GM18517 (cell line): ENCODE results near the gene ZNF555.
A peak's percentile ranks its signal among the peaks of the same experiment; 100 is the strongest.
"Not testable (repeated sequence)": the region's sequence is repeated elsewhere in the genome, so short reads cannot be mapped to it uniquely, and the experiment has no call there.

ENCODE experiments used
- ATAC-seq: cut with Tn5 transposase; IDR thresholded peaks from one replicate; pipeline ENCODE4 v1.9.1; 2021; ENCODE audit warnings: mild to moderate bottlenecking, moderate library complexity; ENCODE audit not compliant: unreplicated experiment

ZNF555 gene

GRCh38 chr19:2806736-2807378 is 34.4 kb upstream of the ZNF555 start:
- no peak for ATAC-seq

- no peak for ATAC-seq
Observed at GRCh38 chr19:2807379-2808128, 33.7 kb upstream of the ZNF555 start.

- no peak for ATAC-seq
Observed at GRCh38 chr19:2808129-2808941, 32.9 kb upstream of the ZNF555 start.

GRCh38 chr19:2809387-2810140 is 31.7 kb upstream of the ZNF555 start:
- ATAC-seq: no peak

GRCh38 chr19:2810141-2811091 is 30.9 kb upstream of the ZNF555 start:
- no peak for ATAC-seq

- ATAC-seq: no peak
Observed at GRCh38 chr19:2811221-2811722, 30.0 kb upstream of the ZNF555 start.

GRCh38 chr19:2811735-2812413 is 29.4 kb upstream of the ZNF555 start:
- no peak for ATAC-seq

- ATAC-seq: no peak
Observed at GRCh38 chr19:2812414-2813234, 28.7 kb upstream of the ZNF555 start.

GRCh38 chr19:2813235-2814160 is 27.8 kb upstream of the ZNF555 start:
- ATAC-seq: no peak

- ATAC-seq: no peak
Observed at GRCh38 chr19:2814426-2814825, 26.8 kb upstream of the ZNF555 start.

GRCh38 chr19:2815191-2815614 is 26.1 kb upstream of the ZNF555 start:
- no peak for ATAC-seq

GRCh38 chr19:2815923-2816322 is 25.4 kb upstream of the ZNF555 start:
- no peak for ATAC-seq

GRCh38 chr19:2816641-2817040 is 24.6 kb upstream of the ZNF555 start:
- no peak for ATAC-seq

GRCh38 chr19:2817237-2817829 is 23.9 kb upstream of the ZNF555 start:
- not testable (repeated sequence) for ATAC-seq

GRCh38 chr19:2819540-2820111 is 21.6 kb upstream of the ZNF555 start, which contains the start of gene ZNF554:
Gene ZNF554, plus strand, starts transcription at chr19:2819868. Its CDS starts 204 bp downstream, at chr19:2820072.
- ATAC-seq: peak; percentile 81

- peak; percentile 14 for ATAC-seq
Observed at GRCh38 chr19:2820112-2820702, 21.1 kb upstream of the ZNF555 start.
